IMR-90 (cell line): ENCODE results near the gene CLEC10A. TPM values are rescaled to one million over a fixed set of nuclear protein-coding genes. Genes with fewer than 3 reads are reported as not detected.

Experiments
- ATAC-seq: fragments of 200-7000 bp; cut with Tn5 transposase; 2 replicates; pipeline ENCODE4 v1.9.1; 2020; ENCODE audit warnings: low read depth, mild to moderate bottlenecking, moderate library complexity
- BruUV-seq: library from RNA; stranded (reverse); fragments of 400-500 nt; replicated peaks from 2 replicates; lab custom pipeline; 2021; lab: Mats Ljungman, UMichigan
- CTCF ChIA-PET: fragments of 300-600 bp; formaldehyde crosslinking; extraction: SDS; loops from one replicate; lab custom pipeline; 2021; ENCODE audit warnings: antibody characterized with exemption; lab: Yijun Ruan, JAX
- POLR2A ChIA-PET: fragments of 300-600 bp; sonication (Branson Sonifier 250); formaldehyde crosslinking; loops from one replicate; lab custom pipeline; 2022; ENCODE audit warnings: antibody characterized with exemption; ENCODE audit not compliant: unreplicated experiment; lab: Charles Lee
- DNase-seq: peaks from one replicate; pipeline ENCODE4 v3.0.0; 2013
- H2AFZ ChIP-seq: replicated peaks from 2 replicates; pipeline ENCODE3; 2013; ENCODE audit warnings: low read length, mild to moderate bottlenecking; ENCODE audit not compliant: poor library complexity
- H2AK5ac ChIP-seq: 2 replicates; pipeline ENCODE4 v1.6.1; 2013; ENCODE audit warnings: low read depth, low read length, inconsistent platforms
- H2AK9ac ChIP-seq: replicated peaks from 2 replicates; pipeline ENCODE3; 2013; ENCODE audit warnings: mild to moderate bottlenecking, low read depth, low read length, moderate library complexity; ENCODE audit not compliant: poor library complexity
- H2BK120ac ChIP-seq: 2 replicates; pipeline ENCODE4 v1.6.1; 2013; ENCODE audit warnings: low read depth, low read length, inconsistent platforms
- H2BK15ac ChIP-seq: 3 replicates; pipeline ENCODE4 v1.6.1; 2013; ENCODE audit warnings: low read depth, low read length, inconsistent platforms
- H2BK20ac ChIP-seq: 2 replicates; pipeline ENCODE4 v1.6.1; 2013; ENCODE audit warnings: low read depth, mild to moderate bottlenecking, inconsistent platforms, low read length, moderate library complexity
- H2BK5ac ChIP-seq: 2 replicates; pipeline ENCODE4 v1.6.1; 2013; ENCODE audit warnings: mild to moderate bottlenecking, low read depth, low read length, inconsistent platforms; ENCODE audit not compliant: poor library complexity, severe bottlenecking
- H3K14ac ChIP-seq: replicated peaks from 2 replicates; pipeline ENCODE4 v1.6.1; 2013; ENCODE audit warnings: low read depth, low read length, inconsistent platforms
- H3K18ac ChIP-seq: 2 replicates; pipeline ENCODE4 v1.6.1; 2013; ENCODE audit warnings: low read depth, low read length, control low read depth
- H3K23ac ChIP-seq: 2 replicates; pipeline ENCODE4 v1.6.1; 2013; ENCODE audit warnings: low read depth, low read length, inconsistent platforms
- H3K27ac ChIP-seq: 2 replicates; pipeline ENCODE4 v1.5.1; 2013; ENCODE audit warnings: mild to moderate bottlenecking, control low read depth, low read length; ENCODE audit not compliant: insufficient read depth
- H3K27me3 ChIP-seq: 2 replicates; pipeline ENCODE4 v1.6.1; 2013; ENCODE audit warnings: low read length; ENCODE audit not compliant: control insufficient read depth, insufficient read depth
- H3K36me3 ChIP-seq: 2 replicates; pipeline ENCODE4 v1.6.1; 2013; ENCODE audit warnings: low read length, mixed read lengths; ENCODE audit not compliant: control insufficient read depth, insufficient read depth
- H3K4ac ChIP-seq: 2 replicates; pipeline ENCODE4 v1.6.1; 2013; ENCODE audit warnings: low read depth, low read length, inconsistent platforms
- H3K4me1 ChIP-seq: 2 replicates; pipeline ENCODE4 v1.6.1; 2013; ENCODE audit warnings: low read length, mixed read lengths; ENCODE audit not compliant: control insufficient read depth, insufficient read depth
- H3K4me2 ChIP-seq: 2 replicates; pipeline ENCODE4 v1.6.1; 2013; ENCODE audit warnings: low read depth, mild to moderate bottlenecking, control low read depth, low read length, moderate library complexity
- H3K4me3 ChIP-seq: 2 replicates; pipeline ENCODE4 v1.5.1; 2013; ENCODE audit warnings: low read depth, mild to moderate bottlenecking, control low read depth, low read length, moderate library complexity; ENCODE audit not compliant: insufficient read depth
- H3K56ac ChIP-seq: 2 replicates; pipeline ENCODE4 v1.6.1; 2013; ENCODE audit warnings: low read length, inconsistent platforms; ENCODE audit not compliant: insufficient read depth; ENCODE audit errors: extremely low read depth
- H3K79me1 ChIP-seq, 2 experiments: 2 replicates each; pipeline ENCODE4 v1.6.1; 2013; ENCODE audit warnings: low read length in 2 of 2, inconsistent platforms in 1 of 2, low read depth in 1 of 2
- H3K9ac ChIP-seq: 2 replicates; pipeline ENCODE4 v1.6.1; 2013; ENCODE audit warnings: low read depth, low read length, control low read depth
- H3K9me1 ChIP-seq: 2 replicates; pipeline ENCODE4 v1.6.1; 2013; ENCODE audit warnings: low read length, inconsistent platforms; ENCODE audit not compliant: insufficient read depth
- H3K9me3 ChIP-seq: 2 replicates; pipeline ENCODE4 v1.6.1; 2013; ENCODE audit warnings: low read length; ENCODE audit not compliant: control insufficient read depth, insufficient read depth
- H4K20me1 ChIP-seq: 2 replicates; pipeline ENCODE4 v1.6.1; 2013; ENCODE audit warnings: low read length, inconsistent platforms; ENCODE audit not compliant: insufficient read depth
- H4K5ac ChIP-seq: 2 replicates; pipeline ENCODE4 v1.6.1; 2013; ENCODE audit warnings: mild to moderate bottlenecking, low read depth, low read length, control low read depth
- H4K8ac ChIP-seq, 2 experiments: 2 replicates each; pipeline ENCODE4 v1.6.1; 2013; ENCODE audit warnings: low read depth in 2 of 2, low read length in 2 of 2, control low read depth in 1 of 2, inconsistent platforms in 1 of 2
- H4K91ac ChIP-seq: 2 replicates; pipeline ENCODE4 v1.6.1; 2013; ENCODE audit warnings: low read depth, low read length, inconsistent platforms; ENCODE audit not compliant: insufficient read depth
- BHLHE40 ChIP-seq: fragments of 150-350 bp; IDR thresholded peaks from 2 replicates; pipeline ENCODE4 v1.6.1; 2016; ENCODE audit warnings: mild to moderate bottlenecking, low read depth, low read length
- CEBPB ChIP-seq: IDR thresholded peaks from 2 replicates; pipeline ENCODE4 v1.6.1; 2012; ENCODE audit warnings: low read depth, low read length, improper control_type of control experiment
- CHD1 ChIP-seq: IDR thresholded peaks from 2 replicates; pipeline ENCODE4 v1.6.1; 2012; ENCODE audit warnings: low read depth, low read length, improper control_type of control experiment
- CTCF ChIP-seq: conservative IDR thresholded peaks from 2 replicates; pipeline ENCODE4 v1.5.1; 2012; ENCODE audit warnings: mild to moderate bottlenecking, low read depth, low read length, improper control_type of control experiment
- ELK1 ChIP-seq: fragments of 150-350 bp; IDR thresholded peaks from 2 replicates; pipeline ENCODE4 v1.6.1; 2016; ENCODE audit warnings: low read depth, mild to moderate bottlenecking, low read length, moderate library complexity, borderline replicate concordance
- MAFK ChIP-seq: IDR thresholded peaks from 2 replicates; pipeline ENCODE4 v1.6.1; 2012; ENCODE audit warnings: low read depth, low read length, improper control_type of control experiment
- MAZ ChIP-seq: IDR thresholded peaks from 2 replicates; pipeline ENCODE4 v1.6.1; 2012; ENCODE audit warnings: low read depth, mild to moderate bottlenecking, low read length, improper control_type of control experiment, moderate library complexity, borderline replicate concordance
- MXI1 ChIP-seq: IDR thresholded peaks from 2 replicates; pipeline ENCODE4 v1.6.1; 2012; ENCODE audit warnings: low read depth, mild to moderate bottlenecking, low read length, moderate library complexity, borderline replicate concordance
- NFE2L2 ChIP-seq: fragments of 150-350 bp; IDR thresholded peaks from 2 replicates; pipeline ENCODE4 v1.6.1; 2016; ENCODE audit warnings: low read depth, mild to moderate bottlenecking, low read length
- POLR2A ChIP-seq: IDR thresholded peaks from 2 replicates; pipeline ENCODE4 v1.6.1; 2012; ENCODE audit warnings: mild to moderate bottlenecking, low read depth, low read length
- RAD21 ChIP-seq: IDR thresholded peaks from 2 replicates; pipeline ENCODE4 v1.6.1; 2012; ENCODE audit warnings: low read length, improper control_type of control experiment
- RCOR1 ChIP-seq: IDR thresholded peaks from 2 replicates; pipeline ENCODE4 v1.6.1; 2012; ENCODE audit warnings: mild to moderate bottlenecking, low read length, improper control_type of control experiment; ENCODE audit not compliant: insufficient replicate concordance
- RFX5 ChIP-seq: IDR thresholded peaks from 2 replicates; pipeline ENCODE4 v1.8.0; 2012; ENCODE audit warnings: low read depth, mild to moderate bottlenecking, low read length, moderate library complexity
- SMC3 ChIP-seq: fragments of 150-350 bp; IDR thresholded peaks from 2 replicates; pipeline ENCODE4 v1.6.1; 2016; ENCODE audit warnings: low read depth, mild to moderate bottlenecking, antibody characterized with exemption, low read length, moderate library complexity
- USF2 ChIP-seq: fragments of 150-350 bp; IDR thresholded peaks from 2 replicates; pipeline ENCODE4 v1.6.1; 2017; ENCODE audit warnings: mild to moderate bottlenecking, antibody characterized with exemption, low read length, low read depth
- WGBS, 2 experiments: methylation state at CpG; one replicate each; pipeline versions ENCODE4 v1.1.5 to v1.1.7; 2013; ENCODE audit warnings: missing lambda C conversion rate in 2 of 2; ENCODE audit not compliant: insufficient read length in 1 of 2; ENCODE audit errors: extremely low coverage in 2 of 2; 5-methylcytosine and 5-hydroxymethylcytosine counted together
- dilution Hi-C: fragments of 300-500 bp; cut with HindIII; formaldehyde crosslinking; loops from one replicate; pipeline ENCODE4 v1.14.3; 2018; ENCODE audit warnings: low sequenced_read_pairs; ENCODE audit not compliant: unreplicated experiment
- in situ Hi-C: fragments of 300-500 bp; cut with MboI; formaldehyde crosslinking; loops from 3 replicates; pipeline ENCODE4 v1.14.3; 2019; ENCODE audit warnings: low sequenced_read_pairs, inconsistent platforms, mixed read lengths
- intact Hi-C: fragments of 100-400 bp; cut with micrococcal nuclease; formaldehyde crosslinking; loops from 2 replicates; pipeline ENCODE4 v1.10.0; 2022
- polyA plus RNA-seq, 3 experiments: library from polyadenylated mRNA; depleted of rRNA; stranded (reverse); fragments of >200 nt; gene quantifications; 2 replicates each; pipeline ENCODE4 v1.2.3, GENCODE V29; 2012; ENCODE audit warnings: low replicate concordance in 1 of 3
- total RNA-seq: library from RNA; depleted of rRNA; stranded (reverse); fragments of >200 nt; gene quantifications from 2 replicates; pipeline ENCODE4 v1.2.3, GENCODE V29; 2012

CLEC10A gene
- total and polyA plus RNA-seq, 2 of the 4 experiments (the other 2 are of a cell fraction), result not detected

GRCh38 chr17:7047566-7047965 is 32.5 kb downstream of the CLEC10A start:
- Histone ChIP-seq H3K4me2 (no peak overlapping the region), H4K8ac (no peak overlapping the region), H3K4ac (no peak overlapping the region), H2AK9ac (no peak overlapping the region), H3K79me1 (no peaks in the 10 kb centered on the region), H3K9me1 (no peaks in the 10 kb centered on the region), H3K9me3 (no peaks in the 10 kb centered on the region), H3K27ac (no peak overlapping the region), H2AK5ac (no peak overlapping the region), H3K4me1 (peaks cover 6% of the 10 kb centered on the region), H2BK120ac (no peak overlapping the region), H4K20me1 (no peaks in the 10 kb centered on the region), H2AFZ (no peak overlapping the region), H4K91ac (no peak overlapping the region), H2BK20ac (no peak overlapping the region), H2BK15ac (no peak overlapping the region), H3K4me3 (no peak overlapping the region), H3K9ac (no peak overlapping the region), H4K5ac (no peak overlapping the region), H3K18ac (no peak overlapping the region), H3K23ac (no peak overlapping the region), H3K27me3 (peaks cover 24% of the 10 kb centered on the region), H3K36me3 (no peaks in the 10 kb centered on the region), H3K56ac (no peak overlapping the region), H3K14ac (no peak overlapping the region), H2BK5ac (no peak overlapping the region)
- TF ChIP-seq RFX5 (no peak), SMC3 (no peak), NFE2L2 (no peak), CHD1 (no peak), MAZ (no peak), BHLHE40 (no peak), RAD21 (no peak), POLR2A (no peak), USF2 (no peak), ELK1 (no peak), MAFK (no peak), CTCF (no peak), CEBPB (no peak), MXI1 (no peak), RCOR1 (no peak)
- no peak for DNase-seq
- intact Hi-C loops (loop anchor here (10.0 kb wide), 1 partner anchor 517 kb away; the partner anchor contains the start of gene SENP3), in situ Hi-C loops (loop anchor here (10.0 kb wide), 1 partner anchor 257 kb away; the partner anchor contains the start of gene EIF5A), dilution Hi-C loops (no loop called here)
- BruUV-seq, result no TSS peak
- ATAC-seq, result no peak
- POLR2A ChIA-PET, result interaction anchor here (0.7 kb wide), 1 partner anchor 266 kb away, joined by 4 read pairs; no protein-coding TSS in a partner anchor
- WGBS, 2 experiments, result no CpG with 5 or more reads among the region's 6 CpGs
- CTCF ChIA-PET, result interaction anchor here (1.8 kb wide), 1 partner anchor 86 kb away, joined by 4 read pairs; no protein-coding TSS in a partner anchor
